ENCODE data around the gene ZDHHC14. TPM values are rescaled to one million over a fixed set of nuclear protein-coding genes. Genes with fewer than 3 reads are reported as not detected.

Gene ZDHHC14
- polyA plus RNA-seq, 2 of the 4 experiments (the other 2 are of a cell fraction): 2.2 to 2.8 TPM

- Histone ChIP-seq H3K27ac (no peak overlapping the region), H3K9me3 (no peaks in the 10 kb centered on the region), H3K4me1 (0 out of 3 replicates have a peak, but pooled peaks cover 5% of the 10 kb centered on the region), H3K4me2 (no peak overlapping the region), H3K4me3 (no peak overlapping the region)
- ChIA-PET POLR2A (no interaction called here), CTCF (no interaction called here)
- ATAC-seq (no peak), DNase-seq (ENCODE audit: low read depth in 1 of 2, low spot score in 1 of 2) (no peak), FAIRE-seq (no peak)
- 84% methylated on average over 10 of the region's 10 CpGs for WGBS (ENCODE audit: missing lambda C conversion rate)
- TF ChIP-seq HOXA7 (CRISPR knock-in tag; IDR thresholded peaks at IDR 0.05) (no peak), RAD21 (conservative IDR thresholded peaks at IDR 0.05 in 1 of 2, IDR thresholded peaks at IDR 0.05 in 1 of 2) (no peak), POLR2A (IDR thresholded peaks at IDR 0.05; ENCODE audit: low read length) (no peak), NFE2L2 (conservative IDR thresholded peaks at IDR 0.05; ENCODE audit: low read length) (no peak), MAX (IDR thresholded peaks at IDR 0.05) (no peak), ZFP36 (IDR thresholded peaks at IDR 0.05; ENCODE audit: borderline replicate concordance, partially characterized antibody) (no peak), SMC3 (IDR thresholded peaks at IDR 0.05) (no peak), RARB (CRISPR knock-in tag; IDR thresholded peaks at IDR 0.05) (no peak), RNF2 (IDR thresholded peaks at IDR 0.05; ENCODE audit: borderline replicate concordance, low read depth) (no peak)
These were observed 70.1 kb downstream of the ZDHHC14 start for GRCh38 chr6:157450931-157451742.

DNA sequence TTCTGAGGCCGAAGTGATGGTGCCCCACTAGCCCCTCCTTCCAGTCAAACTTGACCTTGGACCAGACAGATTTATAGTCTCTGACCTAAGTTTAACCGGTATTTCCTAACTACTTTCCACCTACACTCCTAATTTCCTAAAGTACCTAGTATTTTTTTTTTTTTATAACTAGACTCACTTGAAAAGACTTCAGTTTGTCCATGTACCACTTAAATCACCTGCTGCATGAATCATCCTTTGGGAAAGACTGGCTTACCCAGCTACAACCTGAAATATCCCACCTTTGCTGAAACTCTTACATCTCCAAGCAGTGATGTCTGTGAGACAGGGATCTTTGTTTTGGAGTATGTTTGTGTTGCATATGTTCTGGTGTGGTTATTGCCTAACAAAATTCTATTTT is 71.1 kb downstream of the ZDHHC14 start:
- TF ChIP-seq HEYL (CRISPR knock-in tag; IDR thresholded peaks at IDR 0.05) (no peak), NPAS2 (CRISPR knock-in tag; IDR thresholded peaks at IDR 0.05; ENCODE audit: borderline replicate concordance) (no peak), FOSB (CRISPR knock-in tag; IDR thresholded peaks at IDR 0.05) (no peak), HDAC2 (IDR thresholded peaks at IDR 0.05) (no peak), CHD4 (IDR thresholded peaks at IDR 0.05; ENCODE audit: borderline replicate concordance) (no peak), RNF2 (IDR thresholded peaks at IDR 0.05; ENCODE audit: borderline replicate concordance, low read depth) (no peak), SREBF2 (IDR thresholded peaks at IDR 0.05) (no peak), CHD2 (IDR thresholded peaks at IDR 0.05; ENCODE audit: low read length, partially characterized antibody) (no peak), POLR2AphosphoS2 (conservative IDR thresholded peaks at IDR 0.05; ENCODE audit: low read length) (no peak), JUN (IDR thresholded peaks at IDR 0.05) (no peak), MYC (IDR thresholded peaks at IDR 0.05; ENCODE audit: borderline replicate concordance, low read length) (no peak), CTCF (IDR thresholded peaks at IDR 0.05) (no peak), JUNB (IDR thresholded peaks at IDR 0.05) (no peak), FOSL2 (IDR thresholded peaks at IDR 0.05) (no peak), FOSL2 (CRISPR knock-in tag; IDR thresholded peaks at IDR 0.05) (no peak), MAFK (IDR thresholded peaks at IDR 0.05; ENCODE audit: partially characterized antibody) (no peak), MAZ (IDR thresholded peaks at IDR 0.05; ENCODE audit: borderline replicate concordance, low read depth, low read length) (no peak), NFE2L2 (conservative IDR thresholded peaks at IDR 0.05; ENCODE audit: low read length) (no peak)
- no peak overlapping the region for H3K4me2 ChIP-seq
- FAIRE-seq: no peak
- ChIA-PET POLR2A (no interaction called here), CTCF (no interaction called here)
- no peaks in the 10 kb centered on the region for H3K9me3 ChIP-seq
- DNase-seq (ENCODE audit: low read depth in 1 of 2, low spot score in 1 of 2): no peak
- no peak overlapping the region for H3K27ac ChIP-seq
- 72% methylated on average over 2 of the region's 2 CpGs for WGBS (ENCODE audit: missing lambda C conversion rate)
- H3K4me1 ChIP-seq: 0 out of 3 replicates have a peak, but pooled peaks cover 5% of the 10 kb centered on the region
- no peak overlapping the region for H3K4me3 ChIP-seq
- no peak for ATAC-seq

Measured in A549 (cell line).